ENCODE results near the gene NDUFAF3. TPM values are rescaled to one million over a fixed set of nuclear protein-coding genes. Genes with fewer than 3 reads are reported as not detected.
A peak's percentile ranks its signal among the peaks of the same experiment; 100 is the strongest.

The NDUFAF3 gene
- polyA plus RNA-seq, 1 of the 3 experiments (the other 2 are of a cell fraction): 104 TPM

DNA sequence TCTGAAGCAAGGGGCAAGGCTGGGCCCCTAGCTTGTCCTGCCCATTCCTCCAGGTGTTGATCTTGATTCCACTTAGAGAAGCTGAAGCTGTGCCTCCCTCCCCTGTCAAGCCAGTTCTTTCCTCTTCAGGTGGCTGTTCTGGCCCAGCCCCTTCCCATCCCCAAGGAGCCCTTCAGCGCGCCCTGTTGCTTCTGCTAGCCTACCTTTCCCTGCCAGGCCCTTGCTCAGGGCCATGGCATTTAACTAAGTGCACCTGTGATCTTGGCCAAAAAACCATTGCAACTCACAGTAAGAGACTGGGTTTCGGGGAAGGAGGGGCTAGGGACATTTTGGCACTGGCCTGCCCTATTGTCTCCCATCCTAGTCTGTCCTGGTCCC lies 16.6 kb upstream of the NDUFAF3 start (continued):
- no peak for TF ChIP-seq PBX3 (IDR thresholded peaks at IDR 0.05)

DNA sequence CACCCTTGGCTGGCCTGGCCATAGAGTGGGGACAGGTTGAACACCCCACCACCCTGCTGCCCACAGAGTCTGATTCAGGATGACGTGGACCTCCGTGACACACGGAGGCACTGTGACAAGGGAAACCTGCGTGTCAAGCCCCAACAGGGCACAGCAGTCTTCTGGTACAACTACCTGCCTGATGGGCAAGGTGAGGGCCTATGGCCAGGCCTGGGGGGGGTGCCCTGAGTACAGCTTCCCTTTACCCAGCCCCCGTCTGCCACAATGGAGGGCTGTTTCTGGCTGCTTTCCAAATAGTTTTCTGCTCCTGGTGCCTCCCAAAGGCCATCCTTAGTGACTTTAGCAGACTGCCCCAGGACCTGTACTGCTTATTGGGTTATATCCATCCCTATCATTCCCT lies 15.9 kb upstream of the NDUFAF3 start:
- Histone ChIP-seq H3K9ac (peak overlapping the region; percentile 100), H4K20me1 (ENCODE audit: insufficient read depth) (peaks cover 28% of the 10 kb centered on the region), H3K79me2 (ENCODE audit: insufficient read depth) (peaks cover 46% of the 10 kb centered on the region), H3K9me3 (no peaks in the 10 kb centered on the region), H3K4me3 (ENCODE audit: low read depth in 2 of 2, low read length in 1 of 2) (peak overlapping the region; percentile 78 to 97), H3K4me2 (peak overlapping the region; percentile 100), H3K4me1 (ENCODE audit: control insufficient read depth in 1 of 2, insufficient read depth in 2 of 2, low read depth in 1 of 2, low read length in 1 of 2) (peaks cover 0 to 21% of the 10 kb centered on the region in 2 experiments; a peak in 2 of 4 replicates), H3K27me3 (ENCODE audit: insufficient read depth) (no peaks in the 10 kb centered on the region), H2AFZ (ENCODE audit: low read depth) (no peak overlapping the region), H3K27ac (ENCODE audit: low read depth in 2 of 2, low read length in 1 of 2) (peak overlapping the region; percentile 92 to 96), H3K36me3 (replicated peaks in 1 of 2; ENCODE audit: control insufficient read depth in 1 of 2, insufficient read depth in 2 of 2, low read length in 1 of 2) (peaks cover 0 to 4% of the 10 kb centered on the region in 2 experiments), H3F3A (replicated peaks; ENCODE audit: insufficient read depth) (peaks cover 3% of the 10 kb centered on the region), H3K9me2 (no peaks in the 10 kb centered on the region)
- 90% methylated on average over 2 of the region's 5 CpGs for WGBS (ENCODE audit: low lambda C conversion rate)
- no peak for DNase-seq
- TF ChIP-seq GABPA (IDR thresholded peaks at IDR 0.05; ENCODE audit: low read depth) (no peak), GATA2 (CRISPR knock-in tag; IDR thresholded peaks at IDR 0.05) (no peak), TAF1 (IDR thresholded peaks at IDR 0.05; ENCODE audit: borderline replicate concordance, low read depth, low read length) (no peak), MEF2A (IDR thresholded peaks at IDR 0.05; ENCODE audit: borderline replicate concordance, low read depth) (no peak), RAD21 (IDR thresholded peaks at IDR 0.05; ENCODE audit: low read length) (no peak), USF2 (IDR thresholded peaks at IDR 0.05; ENCODE audit: borderline replicate concordance, low read depth, low read length) (no peak), SIN3A (IDR thresholded peaks at IDR 0.05; ENCODE audit: borderline replicate concordance, low read depth, low read length) (no peak), NFIC (IDR thresholded peaks at IDR 0.05; ENCODE audit: borderline replicate concordance) (no peak), MXI1 (IDR thresholded peaks at IDR 0.05; ENCODE audit: low read depth, low read length) (no peak), ZBTB33 (IDR thresholded peaks at IDR 0.05; ENCODE audit: borderline replicate concordance, low read depth) (no peak), USF1 (IDR thresholded peaks at IDR 0.05; ENCODE audit: borderline replicate concordance, low read depth) (no peak), RXRA (IDR thresholded peaks at IDR 0.05; ENCODE audit: borderline replicate concordance, low read depth) (no peak), POLR2AphosphoS5 (IDR thresholded peaks at IDR 0.05; ENCODE audit: low read depth, low read length) (no peak), TEAD4 (IDR thresholded peaks at IDR 0.05; ENCODE audit: borderline replicate concordance, insufficient read depth) (no peak), JUND (IDR thresholded peaks at IDR 0.05) (no peak), FOXM1 (IDR thresholded peaks at IDR 0.05; ENCODE audit: low read depth) (no peak), EZH2phosphoT487 (IDR thresholded peaks at IDR 0.05; ENCODE audit: borderline replicate concordance, low read depth) (no peak), NRF1 (IDR thresholded peaks at IDR 0.05; ENCODE audit: low read depth, low read length) (no peak), REST (IDR thresholded peaks at IDR 0.05; ENCODE audit: low read depth, low read length) (no peak)
- TF ChIP-seq, protein P1, sequence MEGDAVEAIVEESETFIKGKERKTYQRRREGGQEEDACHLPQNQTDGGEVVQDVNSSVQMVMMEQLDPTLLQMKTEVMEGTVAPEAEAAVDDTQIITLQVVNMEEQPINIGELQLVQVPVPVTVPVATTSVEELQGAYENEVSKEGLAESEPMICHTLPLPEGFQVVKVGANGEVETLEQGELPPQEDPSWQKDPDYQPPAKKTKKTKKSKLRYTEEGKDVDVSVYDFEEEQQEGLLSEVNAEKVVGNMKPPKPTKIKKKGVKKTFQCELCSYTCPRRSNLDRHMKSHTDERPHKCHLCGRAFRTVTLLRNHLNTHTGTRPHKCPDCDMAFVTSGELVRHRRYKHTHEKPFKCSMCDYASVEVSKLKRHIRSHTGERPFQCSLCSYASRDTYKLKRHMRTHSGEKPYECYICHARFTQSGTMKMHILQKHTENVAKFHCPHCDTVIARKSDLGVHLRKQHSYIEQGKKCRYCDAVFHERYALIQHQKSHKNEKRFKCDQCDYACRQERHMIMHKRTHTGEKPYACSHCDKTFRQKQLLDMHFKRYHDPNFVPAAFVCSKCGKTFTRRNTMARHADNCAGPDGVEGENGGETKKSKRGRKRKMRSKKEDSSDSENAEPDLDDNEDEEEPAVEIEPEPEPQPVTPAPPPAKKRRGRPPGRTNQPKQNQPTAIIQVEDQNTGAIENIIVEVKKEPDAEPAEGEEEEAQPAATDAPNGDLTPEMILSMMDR (IDR thresholded peaks at IDR 0.05): no peak
- ChIA-PET POLR2A (interaction anchor here (2.2 to 4.4 kb wide), 5 partner anchors 9 to 88 kb away, joined by 13 to 80 read pairs (median 17); partner anchors contain the start of genes IMPDH2, NDUFAF3 and QRICH1), CTCF (interaction anchor here (0.5 to 4.4 kb wide), 5 partner anchors 9 to 47 kb away, joined by 3 to 39 read pairs (median 14); partner anchors contain the start of gene NDUFAF3)

Measured in SK-N-SH (cell line).